Activated T-cell treated with anti-CD3 and anti-CD28 coated beads, Interleukin-2, amount 50 U/mL, for 4 hours (primary cell): ENCODE measurements around the gene HYAL2. TPM values are rescaled to one million over a fixed set of nuclear protein-coding genes. Genes with fewer than 3 reads are reported as not detected.
A peak's percentile ranks its signal among the peaks of the same experiment; 100 is the strongest.
"Not testable (repeated sequence)": the region's sequence is repeated elsewhere in the genome, so short reads cannot be mapped to it uniquely, and the experiment has no call there.

Source experiments
- ATAC-seq, 2 donors: fragments of 200-7000 bp; cut with Tn5 transposase; one replicate each; pipeline ENCODE4 v1.10.0; 2021
- DNase-seq: peaks from one replicate; pipeline ENCODE4 v3.0.0-alpha.2; 2020
- H3K27me3 Mint-ChIP-seq: one replicate; pipeline ENCODE4 v1.8.0; 2021; ENCODE audit warnings: low read depth, mixed read lengths
- H3K36me3 Mint-ChIP-seq: one replicate; pipeline ENCODE4 v1.8.0; 2022; ENCODE audit warnings: mixed read lengths; ENCODE audit not compliant: insufficient read depth
- H3K4me1 Mint-ChIP-seq: one replicate; pipeline ENCODE4 v1.8.0; 2021; ENCODE audit warnings: low read depth, mixed read lengths
- H3K4me3 Mint-ChIP-seq: one replicate; pipeline ENCODE4 v1.8.0; 2021; ENCODE audit warnings: mild to moderate bottlenecking, moderate library complexity, mixed read lengths
- H3K9me3 Mint-ChIP-seq: one replicate; pipeline ENCODE4 v1.8.0; 2021; ENCODE audit warnings: mixed read lengths
- total RNA-seq, 3 donors: library from RNA; stranded (reverse); gene quantifications; one replicate each; pipeline ENCODE4 v1.2.1, GENCODE V29; 2021

Gene HYAL2
- total RNA-seq, 3 donors from 2014 or later, result 17.0 to 19.5 (median 19.2) TPM

- peaks cover 9% of the 10 kb centered on the region for H3K4me1 Mint-ChIP-seq
- peak; percentile 10 to 13 for ATAC-seq
These were observed 36.0 kb downstream of the HYAL2 start for GRCh38 chr3:50286322-50287227.

GRCh38 chr3:50284121-50284520 lies 38.4 kb downstream of the HYAL2 start:
- not testable (repeated sequence) for ATAC-seq, H3K4me3 Mint-ChIP-seq, H3K27me3 Mint-ChIP-seq, H3K9me3 Mint-ChIP-seq, H3K4me1 Mint-ChIP-seq, DNase-seq
- H3K36me3 Mint-ChIP-seq, result peaks cover 12% of the 10 kb centered on the region

More at GRCh38 chr3:50286322-50287227, 36.0 kb downstream of the HYAL2 start:
- Mint-ChIP-seq H3K4me3 (no peak overlapping the region), H3K27me3 (no peaks in the 10 kb centered on the region), H3K9me3 (no peaks in the 10 kb centered on the region), H3K36me3 (peaks cover 22% of the 10 kb centered on the region)
- DNase-seq, result no peak

GRCh38 chr3:50279255-50280016 lies 43.1 kb downstream of the HYAL2 start:
- Mint-ChIP-seq H3K27me3 (peaks cover 31% of the 10 kb centered on the region), H3K9me3 (no peaks in the 10 kb centered on the region), H3K36me3 (no peaks in the 10 kb centered on the region), H3K4me3 (no peak overlapping the region), H3K4me1 (peaks cover 14% of the 10 kb centered on the region)
- no peak for ATAC-seq
- DNase-seq, result no peak

- Mint-ChIP-seq H3K27me3 (peaks cover 35% of the 10 kb centered on the region), H3K36me3 (no peaks in the 10 kb centered on the region), H3K4me1 (peaks cover 19% of the 10 kb centered on the region), H3K9me3 (no peaks in the 10 kb centered on the region), H3K4me3 (no peak within 1 kb of the TSS)
- no peak for ATAC-seq
- DNase-seq, result no peak
These were observed 43.7 kb downstream of the HYAL2 start, which contains the start of gene LSMEM2 for GRCh38 chr3:50278880-50279224. TSS of gene LSMEM2 (plus strand) at chr3:50279087. CDS start at chr3:50279114, 27 bp downstream.

- Mint-ChIP-seq H3K27me3 (peaks cover 37% of the 10 kb centered on the region), H3K36me3 (no peaks in the 10 kb centered on the region), H3K4me3 (no peak overlapping the region), H3K9me3 (no peaks in the 10 kb centered on the region), H3K4me1 (peaks cover 21% of the 10 kb centered on the region)
- ATAC-seq (no peak), DNase-seq (no peak)
These were observed 44.2 kb downstream of the HYAL2 start for GRCh38 chr3:50278123-50278879.

GRCh38 chr3:50276762-50277101 lies 45.8 kb downstream of the HYAL2 start:
- H3K4me1 Mint-ChIP-seq, result peaks cover 28% of the 10 kb centered on the region
- H3K9me3 Mint-ChIP-seq, result no peaks in the 10 kb centered on the region
- ATAC-seq (no peak), DNase-seq (no peak)
- H3K27me3 Mint-ChIP-seq, result peaks cover 42% of the 10 kb centered on the region
- H3K36me3 Mint-ChIP-seq, result no peaks in the 10 kb centered on the region
- H3K4me3 Mint-ChIP-seq, result no peak overlapping the region

- peak overlapping the region; percentile 49 for H3K4me3 Mint-ChIP-seq
- ATAC-seq, result peak; percentile 45 to 54
These were observed 46.4 kb downstream of the HYAL2 start for GRCh38 chr3:50275996-50276761.

GRCh38 chr3:50275141-50275995 lies 47.2 kb downstream of the HYAL2 start:
- H3K36me3 Mint-ChIP-seq, result no peaks in the 10 kb centered on the region
- H3K4me3 Mint-ChIP-seq, result peak overlapping the region; percentile 40
- H3K4me1 Mint-ChIP-seq, result peaks cover 31% of the 10 kb centered on the region
- peaks cover 45% of the 10 kb centered on the region for H3K27me3 Mint-ChIP-seq
- ATAC-seq (no peak), DNase-seq (no peak)
- H3K9me3 Mint-ChIP-seq, result no peaks in the 10 kb centered on the region

More at GRCh38 chr3:50275996-50276761, 46.4 kb downstream of the HYAL2 start:
- H3K36me3 Mint-ChIP-seq, result no peaks in the 10 kb centered on the region
- no peak for DNase-seq
- H3K4me1 Mint-ChIP-seq, result peaks cover 31% of the 10 kb centered on the region
- H3K9me3 Mint-ChIP-seq, result no peaks in the 10 kb centered on the region
- peaks cover 45% of the 10 kb centered on the region for H3K27me3 Mint-ChIP-seq

GRCh38 chr3:50274371-50275104 lies 48.0 kb downstream of the HYAL2 start:
- Mint-ChIP-seq H3K4me1 (peaks cover 31% of the 10 kb centered on the region), H3K36me3 (no peaks in the 10 kb centered on the region), H3K9me3 (no peaks in the 10 kb centered on the region), H3K27me3 (peaks cover 45% of the 10 kb centered on the region), H3K4me3 (peak overlapping the region; percentile 17)
- peak; percentile 54 for DNase-seq
- ATAC-seq, result peak; percentile 16 to 39

GRCh38 chr3:50273689-50274065 lies 48.9 kb downstream of the HYAL2 start:
- ATAC-seq, result no peak
- no peak overlapping the region for H3K4me3 Mint-ChIP-seq
- peaks cover 46% of the 10 kb centered on the region for H3K27me3 Mint-ChIP-seq
- peaks cover 31% of the 10 kb centered on the region for H3K4me1 Mint-ChIP-seq
- H3K36me3 Mint-ChIP-seq, result no peaks in the 10 kb centered on the region
- no peak for DNase-seq
- no peaks in the 10 kb centered on the region for H3K9me3 Mint-ChIP-seq

- no peaks in the 10 kb centered on the region for H3K9me3 Mint-ChIP-seq
These were observed 49.4 kb downstream of the HYAL2 start for GRCh38 chr3:50272911-50273688.

GRCh38 chr3:50272538-50272910 lies 50.0 kb downstream of the HYAL2 start:
- H3K36me3 Mint-ChIP-seq, DNase-seq, H3K9me3 Mint-ChIP-seq, ATAC-seq, H3K4me3 Mint-ChIP-seq: not testable (repeated sequence)
- peaks cover 31% of the 10 kb centered on the region for H3K4me1 Mint-ChIP-seq
- peaks cover 39% of the 10 kb centered on the region for H3K27me3 Mint-ChIP-seq

More at GRCh38 chr3:50272911-50273688, 49.4 kb downstream of the HYAL2 start:
- Mint-ChIP-seq H3K36me3 (no peaks in the 10 kb centered on the region), H3K27me3 (peaks cover 41% of the 10 kb centered on the region), H3K4me3 (peak overlapping the region; percentile 53), H3K4me1 (peaks cover 31% of the 10 kb centered on the region)
- ATAC-seq (peak; percentile 79 to 87), DNase-seq (peak; percentile 88)
